Measurements from ENCODE around the gene DDX5. TPM values are rescaled to one million over a fixed set of nuclear protein-coding genes. Genes with fewer than 3 reads are reported as not detected.

The DDX5 gene
- total RNA-seq, 1 experiment from 2014 or later: 869 TPM

DNA sequence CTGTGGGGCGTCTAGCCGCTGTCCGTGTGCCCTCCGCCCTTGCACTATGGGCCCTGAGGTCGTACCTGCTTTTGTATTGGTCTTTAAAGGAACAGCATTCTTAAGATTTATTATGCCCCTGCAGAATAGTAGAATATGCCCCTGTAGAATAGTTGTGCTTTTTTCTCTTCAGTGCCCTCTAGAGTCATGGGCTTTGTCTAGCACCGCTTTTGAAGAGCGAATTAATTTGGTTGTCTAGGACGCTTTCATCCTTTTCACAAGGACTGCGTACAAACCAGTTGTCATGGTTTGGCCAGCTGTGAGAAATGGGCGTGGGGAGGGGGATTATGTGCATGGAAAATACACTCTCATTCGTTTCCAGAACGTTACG is 1.3 kb upstream of the DDX5 start:
- Histone ChIP-seq H2BK120ac (ENCODE audit: low read depth, low read length, poor library complexity, severe bottlenecking) (no peak overlapping the region), H3K4ac (ENCODE audit: low read depth, low read length) (no peak overlapping the region), H2BK20ac (ENCODE audit: low read depth, low read length, poor library complexity, severe bottlenecking) (no peak overlapping the region), H2BK5ac (ENCODE audit: insufficient read length, low read length) (no peak overlapping the region), H2BK15ac (ENCODE audit: low read depth, low read length) (no peak overlapping the region), H3K18ac (ENCODE audit: insufficient read length, low read depth, low read length) (peak overlapping the region; percentile 94), H3K56ac (ENCODE audit: insufficient read length, low read depth, low read length) (no peak overlapping the region), H3K23ac (ENCODE audit: insufficient read length, low read depth, low read length) (no peak overlapping the region), H3T11ph (ENCODE audit: low read length) (no peak overlapping the region), H4K5ac (ENCODE audit: insufficient read length, low read depth, low read length) (peak overlapping the region; percentile 55), H2AK5ac (ENCODE audit: insufficient read length, low read length) (no peak overlapping the region), H3K79me1 (ENCODE audit: insufficient read depth, low read depth, low read length, poor library complexity, severe bottlenecking) (peaks cover 9% of the 10 kb centered on the region), H3K9me3 (ENCODE audit: control insufficient read depth, low read depth, low read length) (no peaks in the 10 kb centered on the region), H3K27me3 (ENCODE audit: insufficient read depth, low read length) (no peaks in the 10 kb centered on the region), H3K79me2 (ENCODE audit: insufficient read depth, low read length) (peaks cover 33% of the 10 kb centered on the region), H2AFZ (ENCODE audit: low read length) (no peak overlapping the region), H3K27ac (ENCODE audit: insufficient read length, low read depth, low read length) (peak overlapping the region; percentile 70), H3K4me2 (ENCODE audit: insufficient read depth, insufficient read length, low read length) (peak overlapping the region; percentile 82), H3K14ac (ENCODE audit: insufficient read depth, low read length) (peak overlapping the region; percentile 93), H4K8ac (replicated peaks; ENCODE audit: insufficient read length, low read depth, low read length) (no peak overlapping the region), H3K9ac (ENCODE audit: extremely low read depth, insufficient read length, low read length) (peak overlapping the region; percentile 89), H2BK12ac (ENCODE audit: insufficient read length, low read depth, low read length) (no peak overlapping the region), H3K4me1 (ENCODE audit: insufficient read depth, low read length) (no peaks in the 10 kb centered on the region), H4K91ac (ENCODE audit: insufficient read length, low read depth, low read length) (peak overlapping the region; percentile 83), H3K23me2 (ENCODE audit: insufficient read length, low read depth, low read length, poor library complexity, severe bottlenecking) (peaks cover 6% of the 10 kb centered on the region), H4K20me1 (ENCODE audit: control insufficient read depth, insufficient read depth, insufficient read length) (no peaks in the 10 kb centered on the region)
- Mint-ChIP-seq H3K4me1 (peaks cover 28 to 44% of the 10 kb centered on the region in 2 experiments), H3K36me3 (ENCODE audit: insufficient read depth in 1 of 3, low read depth in 3 of 3) (peaks cover 58 to 80% (median 71%) of the 10 kb centered on the region in 3 experiments), H3K27me3 (ENCODE audit: low read depth) (peaks cover 10% of the 10 kb centered on the region; the same call in 1 of the 2 replicates), H3K9me3 (peaks cover 3 to 4% of the 10 kb centered on the region in 2 experiments; a peak in 3 of 5 replicates), H3K4me3 (peak overlapping the region; percentile 98 to 100), H3K27ac (peak overlapping the region; percentile 100)
- no CpG with 5 or more reads among the region's 13 CpGs for WGBS (ENCODE audit: extremely low coverage, insufficient read length, low lambda C conversion rate)
- TF ChIP-seq, protein P1, sequence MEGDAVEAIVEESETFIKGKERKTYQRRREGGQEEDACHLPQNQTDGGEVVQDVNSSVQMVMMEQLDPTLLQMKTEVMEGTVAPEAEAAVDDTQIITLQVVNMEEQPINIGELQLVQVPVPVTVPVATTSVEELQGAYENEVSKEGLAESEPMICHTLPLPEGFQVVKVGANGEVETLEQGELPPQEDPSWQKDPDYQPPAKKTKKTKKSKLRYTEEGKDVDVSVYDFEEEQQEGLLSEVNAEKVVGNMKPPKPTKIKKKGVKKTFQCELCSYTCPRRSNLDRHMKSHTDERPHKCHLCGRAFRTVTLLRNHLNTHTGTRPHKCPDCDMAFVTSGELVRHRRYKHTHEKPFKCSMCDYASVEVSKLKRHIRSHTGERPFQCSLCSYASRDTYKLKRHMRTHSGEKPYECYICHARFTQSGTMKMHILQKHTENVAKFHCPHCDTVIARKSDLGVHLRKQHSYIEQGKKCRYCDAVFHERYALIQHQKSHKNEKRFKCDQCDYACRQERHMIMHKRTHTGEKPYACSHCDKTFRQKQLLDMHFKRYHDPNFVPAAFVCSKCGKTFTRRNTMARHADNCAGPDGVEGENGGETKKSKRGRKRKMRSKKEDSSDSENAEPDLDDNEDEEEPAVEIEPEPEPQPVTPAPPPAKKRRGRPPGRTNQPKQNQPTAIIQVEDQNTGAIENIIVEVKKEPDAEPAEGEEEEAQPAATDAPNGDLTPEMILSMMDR (conservative IDR thresholded peaks at IDR 0.05): peak; percentile 40; the same call in 2 of the 3 replicates
- peak; percentile 35 for DNase-seq
